Esophagus squamous epithelium (tissue), 4 donors: Measurements from ENCODE around the gene INHBC.

Experiments
- POLR2A ChIP-seq, 4 donors: fragments of 450-650 bp; IDR thresholded peaks; one replicate each; pipeline ENCODE4 v1.6.1; 2017; ENCODE audit warnings: antibody characterized with exemption in 4 of 4, mild to moderate bottlenecking in 4 of 4, moderate library complexity in 3 of 4
- TF ChIP-seq, protein P1 (sequence below), 6 experiments: fragments of 450-650 bp in 4 of 6; fragments of 200-600 bp in 2 of 6; sonication (generic) in 2 of 6; IDR thresholded peaks; one replicate each; pipeline ENCODE4 v1.5.1; 2016 to 2019; ENCODE audit warnings: antibody characterized with exemption in 6 of 6, mild to moderate bottlenecking in 4 of 6, moderate library complexity in 4 of 6

DNA sequence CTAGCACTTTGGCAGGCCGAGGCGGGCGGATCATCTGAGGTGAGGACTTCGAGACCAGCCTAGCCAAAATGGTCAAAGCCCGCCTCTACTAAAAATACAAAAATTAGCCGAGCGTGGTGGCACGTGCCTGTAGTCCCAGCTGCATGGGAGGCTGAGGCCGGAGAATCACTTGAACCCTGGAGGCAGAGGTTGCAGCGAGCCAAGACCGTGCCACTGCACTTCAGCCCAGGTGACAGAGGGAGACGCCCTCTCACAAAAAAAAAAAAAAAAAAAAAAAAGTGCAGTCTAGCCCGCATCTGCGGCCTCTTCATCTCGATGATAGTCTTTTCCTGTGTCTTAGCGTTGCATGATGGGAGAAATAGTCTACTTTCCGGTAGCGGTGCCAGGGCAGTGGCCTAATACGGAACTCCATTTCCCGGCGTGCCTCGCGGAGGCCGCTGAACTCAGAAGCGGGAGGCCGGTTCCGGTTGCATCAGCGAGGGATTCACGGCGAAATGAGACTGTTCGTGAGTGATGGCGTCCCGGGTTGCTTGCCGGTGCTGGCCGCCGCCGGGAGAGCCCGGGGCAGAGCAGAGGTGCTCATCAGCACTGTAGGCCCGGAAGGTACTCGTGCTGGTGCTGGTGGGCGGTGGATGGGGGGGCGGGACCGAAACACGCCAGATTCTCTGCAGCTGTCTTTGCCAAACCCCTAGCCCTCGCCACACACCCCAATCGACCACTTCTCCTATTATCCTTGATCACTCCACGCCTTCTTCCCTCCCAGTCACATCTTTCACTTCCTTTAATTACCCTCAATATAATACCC is 53.2 kb downstream of the INHBC start, which contains the start of gene MARS1:
- TF ChIP-seq, protein P1, sequence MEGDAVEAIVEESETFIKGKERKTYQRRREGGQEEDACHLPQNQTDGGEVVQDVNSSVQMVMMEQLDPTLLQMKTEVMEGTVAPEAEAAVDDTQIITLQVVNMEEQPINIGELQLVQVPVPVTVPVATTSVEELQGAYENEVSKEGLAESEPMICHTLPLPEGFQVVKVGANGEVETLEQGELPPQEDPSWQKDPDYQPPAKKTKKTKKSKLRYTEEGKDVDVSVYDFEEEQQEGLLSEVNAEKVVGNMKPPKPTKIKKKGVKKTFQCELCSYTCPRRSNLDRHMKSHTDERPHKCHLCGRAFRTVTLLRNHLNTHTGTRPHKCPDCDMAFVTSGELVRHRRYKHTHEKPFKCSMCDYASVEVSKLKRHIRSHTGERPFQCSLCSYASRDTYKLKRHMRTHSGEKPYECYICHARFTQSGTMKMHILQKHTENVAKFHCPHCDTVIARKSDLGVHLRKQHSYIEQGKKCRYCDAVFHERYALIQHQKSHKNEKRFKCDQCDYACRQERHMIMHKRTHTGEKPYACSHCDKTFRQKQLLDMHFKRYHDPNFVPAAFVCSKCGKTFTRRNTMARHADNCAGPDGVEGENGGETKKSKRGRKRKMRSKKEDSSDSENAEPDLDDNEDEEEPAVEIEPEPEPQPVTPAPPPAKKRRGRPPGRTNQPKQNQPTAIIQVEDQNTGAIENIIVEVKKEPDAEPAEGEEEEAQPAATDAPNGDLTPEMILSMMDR (IDR thresholded peaks at IDR 0.05), result peak in 3 of 6 experiments; percentile 14 to 48 (median 18)
- TF ChIP-seq POLR2A (IDR thresholded peaks at IDR 0.05), result peak in 2 of 4 donors; percentile 56 to 64
